Subcutaneous adipose tissue (tissue), 4 donors: ENCODE measurements around the gene PMFBP1. TPM values are rescaled to one million over a fixed set of nuclear protein-coding genes. Genes with fewer than 3 reads are reported as not detected.

Experiments
- total RNA-seq, 4 donors: library from RNA; depleted of rRNA; stranded (reverse); fragments of >200 nt; gene quantifications; one replicate each; pipeline ENCODE4 v1.1.0, GENCODE V29; 2016
- TF ChIP-seq, protein P1 (sequence below): fragments of 450-650 bp; IDR thresholded peaks from one replicate; pipeline ENCODE4 v1.5.1; 2016; ENCODE audit warnings: low read depth, mild to moderate bottlenecking, control low read depth, antibody characterized with exemption, moderate library complexity

PMFBP1 gene
- total RNA-seq, 4 donors from 2014 or later: 0.57 to 7.2 (median 3.4) TPM

DNA sequence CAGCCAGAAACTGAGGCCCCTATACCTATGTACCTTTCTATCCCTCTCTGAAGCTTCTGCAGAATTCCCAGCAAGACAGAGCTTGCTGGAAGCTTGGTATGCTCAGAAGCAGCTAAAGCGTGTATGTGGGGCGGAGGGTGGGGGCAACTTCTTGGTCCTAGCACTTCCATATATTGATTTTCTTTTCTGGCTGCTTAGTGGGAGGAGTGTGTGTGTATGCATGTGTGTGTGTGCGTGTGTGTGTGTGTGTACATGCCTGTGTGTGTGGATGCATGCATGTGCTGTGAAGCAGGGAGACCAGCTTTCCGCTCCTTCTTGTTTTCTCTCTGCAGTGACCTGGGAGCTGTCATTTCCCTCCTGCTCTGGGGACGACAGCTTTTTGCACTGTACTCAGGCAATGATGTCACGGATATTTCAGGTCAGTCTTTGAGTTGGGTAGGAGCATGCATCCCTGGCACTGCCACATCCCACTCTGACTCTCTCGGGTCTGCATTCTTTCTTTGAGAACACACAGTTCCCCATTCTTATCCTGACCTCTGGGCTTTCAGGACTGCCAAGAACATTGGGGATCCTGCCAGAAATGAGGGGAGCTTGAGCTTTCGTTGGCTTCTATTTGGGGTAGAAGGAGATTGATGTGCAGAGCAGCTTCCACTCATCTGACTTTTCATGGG lies 98.3 kb downstream of the PMFBP1 start:
- TF ChIP-seq, protein P1, sequence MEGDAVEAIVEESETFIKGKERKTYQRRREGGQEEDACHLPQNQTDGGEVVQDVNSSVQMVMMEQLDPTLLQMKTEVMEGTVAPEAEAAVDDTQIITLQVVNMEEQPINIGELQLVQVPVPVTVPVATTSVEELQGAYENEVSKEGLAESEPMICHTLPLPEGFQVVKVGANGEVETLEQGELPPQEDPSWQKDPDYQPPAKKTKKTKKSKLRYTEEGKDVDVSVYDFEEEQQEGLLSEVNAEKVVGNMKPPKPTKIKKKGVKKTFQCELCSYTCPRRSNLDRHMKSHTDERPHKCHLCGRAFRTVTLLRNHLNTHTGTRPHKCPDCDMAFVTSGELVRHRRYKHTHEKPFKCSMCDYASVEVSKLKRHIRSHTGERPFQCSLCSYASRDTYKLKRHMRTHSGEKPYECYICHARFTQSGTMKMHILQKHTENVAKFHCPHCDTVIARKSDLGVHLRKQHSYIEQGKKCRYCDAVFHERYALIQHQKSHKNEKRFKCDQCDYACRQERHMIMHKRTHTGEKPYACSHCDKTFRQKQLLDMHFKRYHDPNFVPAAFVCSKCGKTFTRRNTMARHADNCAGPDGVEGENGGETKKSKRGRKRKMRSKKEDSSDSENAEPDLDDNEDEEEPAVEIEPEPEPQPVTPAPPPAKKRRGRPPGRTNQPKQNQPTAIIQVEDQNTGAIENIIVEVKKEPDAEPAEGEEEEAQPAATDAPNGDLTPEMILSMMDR: no peak

DNA sequence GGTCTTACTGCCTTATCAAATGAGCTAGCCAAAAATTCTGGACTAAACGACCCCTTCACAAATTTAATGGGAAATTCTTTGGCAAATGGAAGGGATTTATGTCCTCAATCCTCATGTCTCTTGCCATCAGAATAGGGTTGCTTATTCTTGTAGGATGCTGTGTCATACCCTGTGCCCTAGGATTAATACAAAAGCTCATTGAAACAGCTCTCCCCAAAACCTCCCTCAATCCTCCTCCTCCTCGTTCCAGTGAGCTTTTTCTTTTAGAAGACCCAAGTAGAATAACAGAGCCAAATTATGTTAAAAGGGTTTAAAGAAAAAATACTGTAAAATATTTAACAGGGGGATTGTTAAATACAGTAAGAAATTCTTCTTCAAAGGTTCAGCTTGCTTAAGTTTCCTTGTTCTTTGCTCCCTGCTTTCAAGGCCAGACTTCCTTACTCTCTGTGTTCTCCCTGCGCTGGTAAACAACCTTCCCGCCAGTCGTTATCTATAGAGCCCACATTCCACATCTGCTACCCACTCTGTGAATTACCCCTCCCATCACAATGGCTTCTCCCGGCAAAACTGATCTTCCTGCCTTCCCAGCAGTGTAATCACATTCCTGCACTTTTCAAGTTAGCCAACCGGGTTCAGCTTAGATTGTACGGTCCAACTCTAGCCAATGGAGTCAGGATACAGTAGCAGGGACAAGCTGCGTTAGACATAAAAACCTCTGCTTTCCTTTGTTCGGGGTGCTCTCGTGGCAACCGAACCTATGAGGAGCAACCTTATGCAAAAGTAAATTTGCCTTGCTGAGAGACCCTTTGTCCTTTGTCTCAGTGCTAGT lies 99.2 kb downstream of the PMFBP1 start:
- TF ChIP-seq, protein P1: no peak

Other genes with a start within 250 kb of the PMFBP1 start
- under 1 TPM; 0.19 to 0.85 (median 0.66) TPM for gene PKD1L3, start 171.8 kb downstream of the PMFBP1 start, total RNA-seq
- gene DHODH, start 163.4 kb downstream of the PMFBP1 start, total RNA-seq: 10 to 100 TPM in 1 of 4 donors, 1 to 10 TPM in 3; 3.2 to 15.3 (median 4.8) TPM
- 10 to 100 TPM in 3 of 4 donors, 1 to 10 TPM in 1; 7.5 to 69.1 (median 27.2) TPM for gene HP, start 117.7 kb downstream of the PMFBP1 start, total RNA-seq
- not detected for gene HPR, start 108.9 kb downstream of the PMFBP1 start, total RNA-seq
- gene TXNL4B, start 78.5 kb downstream of the PMFBP1 start, total RNA-seq: 10 to 100 TPM in 2 of 4 donors, 1 to 10 TPM in 2; 3.9 to 15.4 (median 9.0) TPM
- 10 to 100 TPM; 40.8 to 85.0 (median 50.0) TPM for gene DHX38, start 78.3 kb downstream of the PMFBP1 start, total RNA-seq